Progenitor cell of endocrine pancreas (in vitro differentiated cells): ENCODE data around the gene ITPKC. TPM values are rescaled to one million over a fixed set of nuclear protein-coding genes. Genes with fewer than 3 reads are reported as not detected.

Experiments used
- DNase-seq: peaks from one replicate; pipeline ENCODE4 v3.0.0; 2021; ENCODE audit warnings: low spot score; ENCODE audit not compliant: unreplicated experiment
- H3K27ac Mint-ChIP-seq: 2 replicates; pipeline ENCODE4 v1.8.0; 2021; ENCODE audit warnings: mild to moderate bottlenecking, moderate library complexity, mixed read lengths
- H3K27me3 Mint-ChIP-seq: 2 replicates; pipeline ENCODE4 v1.8.0; 2021; ENCODE audit warnings: mixed read lengths
- H3K36me3 Mint-ChIP-seq: 2 replicates; pipeline ENCODE4 v1.8.0; 2022; ENCODE audit warnings: mixed read lengths; ENCODE audit not compliant: insufficient read depth
- H3K4me1 Mint-ChIP-seq: 2 replicates; pipeline ENCODE4 v1.8.0; 2021; ENCODE audit warnings: low read depth, mixed read lengths
- H3K4me3 Mint-ChIP-seq: 2 replicates; pipeline ENCODE4 v1.8.0; 2021; ENCODE audit warnings: low read depth, mild to moderate bottlenecking, moderate library complexity, mixed read lengths
- H3K9me3 Mint-ChIP-seq: 2 replicates; pipeline ENCODE4 v1.8.0; 2021; ENCODE audit warnings: low read depth, mixed read lengths
- total RNA-seq: library from RNA; stranded (reverse); gene quantifications from 2 replicates; pipeline ENCODE4 v1.2.1, GENCODE V29; 2021
- TF ChIP-seq, protein P1 (sequence below): fragments of 200-600 bp; sonication (generic); IDR thresholded peaks from one replicate; pipeline ENCODE4 v1.5.0; 2021; ENCODE audit warnings: antibody characterized with exemption, mild to moderate bottlenecking; ENCODE audit not compliant: unreplicated experiment

The ITPKC gene
- total RNA-seq, 1 donor from 2014 or later: 20.1 TPM

DNA sequence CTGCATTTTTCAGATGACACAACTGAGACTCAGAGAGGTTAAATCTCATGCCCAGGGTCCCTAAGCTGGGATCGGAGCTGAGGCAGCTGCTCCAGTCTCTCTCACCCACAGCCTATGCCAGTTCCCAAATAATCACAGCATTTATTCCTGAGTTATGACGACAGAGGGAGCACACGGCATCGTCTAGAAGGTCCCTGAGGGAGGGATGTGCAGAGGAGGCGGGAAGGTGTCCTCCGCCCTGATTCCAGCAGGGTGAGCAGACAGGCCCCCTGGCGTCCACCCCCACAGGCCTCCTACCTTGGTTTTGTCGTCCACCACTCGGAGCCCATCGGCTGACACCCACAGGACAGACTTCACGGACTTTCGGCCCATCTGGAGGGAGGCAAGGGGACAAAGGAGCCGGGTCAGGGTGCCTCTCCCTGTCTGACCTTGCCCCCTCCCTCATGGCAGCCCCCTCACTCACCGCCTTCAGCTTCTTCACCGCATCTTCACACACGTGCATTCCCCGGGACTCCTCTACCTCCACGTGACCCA, 34.4 kb upstream of the ITPKC start:
- no peaks in the 10 kb centered on the region for H3K27me3 Mint-ChIP-seq
- no peak for DNase-seq
- H3K9me3 Mint-ChIP-seq: no peaks in the 10 kb centered on the region
- H3K4me1 Mint-ChIP-seq: no peaks in the 10 kb centered on the region
- H3K4me3 Mint-ChIP-seq: no peak overlapping the region
- no peak overlapping the region for H3K27ac Mint-ChIP-seq
- TF ChIP-seq, protein P1, sequence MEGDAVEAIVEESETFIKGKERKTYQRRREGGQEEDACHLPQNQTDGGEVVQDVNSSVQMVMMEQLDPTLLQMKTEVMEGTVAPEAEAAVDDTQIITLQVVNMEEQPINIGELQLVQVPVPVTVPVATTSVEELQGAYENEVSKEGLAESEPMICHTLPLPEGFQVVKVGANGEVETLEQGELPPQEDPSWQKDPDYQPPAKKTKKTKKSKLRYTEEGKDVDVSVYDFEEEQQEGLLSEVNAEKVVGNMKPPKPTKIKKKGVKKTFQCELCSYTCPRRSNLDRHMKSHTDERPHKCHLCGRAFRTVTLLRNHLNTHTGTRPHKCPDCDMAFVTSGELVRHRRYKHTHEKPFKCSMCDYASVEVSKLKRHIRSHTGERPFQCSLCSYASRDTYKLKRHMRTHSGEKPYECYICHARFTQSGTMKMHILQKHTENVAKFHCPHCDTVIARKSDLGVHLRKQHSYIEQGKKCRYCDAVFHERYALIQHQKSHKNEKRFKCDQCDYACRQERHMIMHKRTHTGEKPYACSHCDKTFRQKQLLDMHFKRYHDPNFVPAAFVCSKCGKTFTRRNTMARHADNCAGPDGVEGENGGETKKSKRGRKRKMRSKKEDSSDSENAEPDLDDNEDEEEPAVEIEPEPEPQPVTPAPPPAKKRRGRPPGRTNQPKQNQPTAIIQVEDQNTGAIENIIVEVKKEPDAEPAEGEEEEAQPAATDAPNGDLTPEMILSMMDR: no peak
- peaks cover 14% of the 10 kb centered on the region for H3K36me3 Mint-ChIP-seq

DNA sequence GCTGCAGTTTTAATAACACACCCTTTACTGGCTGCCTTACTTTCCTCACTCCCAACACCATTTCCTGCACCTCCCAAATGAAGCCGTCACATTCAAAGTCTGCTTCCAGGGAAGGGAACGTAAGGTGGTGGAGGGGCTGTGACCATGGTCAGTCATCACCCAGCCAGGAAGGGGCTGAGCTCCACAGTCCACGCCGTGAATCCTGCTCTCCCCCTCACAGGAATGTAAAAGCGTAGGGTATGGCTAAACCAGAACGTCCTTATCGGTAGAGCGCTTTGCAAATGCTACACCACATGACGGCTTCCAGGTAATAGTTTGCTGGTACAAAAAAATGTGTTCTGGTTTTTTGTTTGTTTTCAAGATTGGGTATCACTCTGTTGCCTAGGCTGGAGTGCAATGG, 33.5 kb upstream of the ITPKC start:
- Mint-ChIP-seq H3K36me3 (peaks cover 11% of the 10 kb centered on the region), H3K27ac (no peak overlapping the region), H3K27me3 (no peaks in the 10 kb centered on the region), H3K4me3 (no peak overlapping the region), H3K4me1 (no peaks in the 10 kb centered on the region), H3K9me3 (no peaks in the 10 kb centered on the region)
- TF ChIP-seq, protein P1: no peak
- DNase-seq: no peak

DNA sequence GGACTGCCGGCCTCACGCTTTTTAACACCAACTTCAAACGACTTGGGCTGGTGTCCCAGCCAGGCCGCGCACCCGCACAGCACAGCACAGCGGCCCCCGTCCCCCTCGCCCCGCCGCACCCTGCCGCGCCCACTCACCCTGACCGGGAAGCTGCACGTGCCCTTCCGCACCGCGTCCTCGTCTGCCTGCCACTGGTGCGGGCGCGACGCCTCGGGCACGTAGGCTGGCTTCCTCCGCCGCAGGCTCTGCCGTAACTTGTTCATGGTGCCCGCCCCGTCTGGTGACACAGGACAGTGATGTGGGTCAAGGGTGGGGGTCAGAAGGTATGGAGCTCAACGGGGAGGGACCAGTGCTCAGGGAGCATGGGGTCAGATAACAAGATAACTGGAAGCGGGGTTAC, 32.6 kb upstream of the ITPKC start:
- Mint-ChIP-seq H3K4me3 (no peak overlapping the region), H3K27me3 (no peaks in the 10 kb centered on the region), H3K36me3 (peaks cover 10% of the 10 kb centered on the region), H3K4me1 (no peaks in the 10 kb centered on the region), H3K9me3 (no peaks in the 10 kb centered on the region), H3K27ac (no peak overlapping the region)
- DNase-seq: no peak
- TF ChIP-seq, protein P1: no peak

DNA sequence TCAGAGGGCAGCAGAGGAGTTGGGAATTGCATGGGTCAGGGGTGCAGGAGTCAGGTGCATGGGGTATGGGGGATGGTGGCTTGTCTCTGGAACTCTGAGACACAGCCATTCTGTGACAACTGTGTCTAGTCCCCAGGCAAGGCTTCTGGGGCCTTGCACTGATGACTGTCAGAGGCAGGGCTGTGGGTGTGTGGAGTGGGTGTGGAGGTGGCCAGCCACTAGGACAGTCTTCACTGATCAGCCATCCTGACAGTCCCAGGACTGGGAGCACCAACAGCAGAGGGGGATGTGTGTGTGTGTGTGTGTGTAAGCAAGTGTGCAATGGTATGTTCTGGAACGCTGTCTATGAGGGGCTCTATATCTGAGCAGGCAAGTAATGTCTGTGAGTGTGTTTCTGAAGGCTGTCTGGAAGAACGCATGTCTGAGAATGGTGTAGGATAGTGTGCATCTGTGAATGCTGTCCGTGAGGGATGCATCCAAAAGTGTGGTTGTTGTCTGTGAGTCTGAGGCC, 31.8 kb upstream of the ITPKC start:
- H3K27me3 Mint-ChIP-seq: no peaks in the 10 kb centered on the region
- no peak overlapping the region for H3K4me3 Mint-ChIP-seq
- TF ChIP-seq, protein P1: no peak
- H3K4me1 Mint-ChIP-seq: no peaks in the 10 kb centered on the region
- H3K27ac Mint-ChIP-seq: no peak overlapping the region
- H3K9me3 Mint-ChIP-seq: no peaks in the 10 kb centered on the region
- no peak for DNase-seq
- peaks cover 10% of the 10 kb centered on the region for H3K36me3 Mint-ChIP-seq

DNA sequence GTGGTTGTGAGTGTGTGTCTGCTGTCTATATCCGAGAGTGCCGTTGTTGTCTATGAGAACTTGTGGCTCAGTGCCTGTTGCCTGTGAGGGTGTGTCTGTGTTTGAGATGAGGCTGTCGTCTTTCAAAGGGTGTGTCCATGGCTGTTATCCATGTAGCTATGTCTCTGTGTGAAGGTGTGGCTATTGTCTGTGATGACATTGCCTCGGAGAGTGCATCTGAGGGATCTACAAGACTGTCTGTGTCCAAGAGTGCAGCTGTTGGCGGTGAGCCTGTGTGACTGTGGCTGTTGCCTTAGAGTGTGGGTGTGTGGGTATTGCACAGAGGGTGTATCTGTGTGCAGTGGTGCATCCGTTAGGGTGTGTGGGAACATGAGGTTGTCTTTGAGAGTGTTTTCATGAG, 31.3 kb upstream of the ITPKC start:
- Mint-ChIP-seq H3K4me1 (no peaks in the 10 kb centered on the region), H3K4me3 (no peak overlapping the region), H3K27me3 (no peaks in the 10 kb centered on the region), H3K36me3 (peaks cover 10% of the 10 kb centered on the region), H3K27ac (no peak overlapping the region), H3K9me3 (no peaks in the 10 kb centered on the region)
- TF ChIP-seq, protein P1: no peak
- no peak for DNase-seq
